ENCODE data around the gene PCNX2.

- TF ChIP-seq EZH2 (optimal IDR thresholded peaks at IDR 0.05; ENCODE audit: low read depth, low read length): no peak
- TF ChIP-seq CTCF (IDR thresholded peaks at IDR 0.05; ENCODE audit: low read length): no peak
These were observed 65.5 kb downstream of the PCNX2 start for GRCh38 chr1:233230011-233230410.
